HEK293T (cell line): Measurements from ENCODE around the gene CHD5.

ENCODE experiments used
- ARNT ChIP-seq: fragments of 450-650 bp; IDR thresholded peaks from 2 replicates; pipeline ENCODE4 v1.6.1; 2017; ENCODE audit warnings: mild to moderate bottlenecking
- FOXM1 ChIP-seq: fragments of 450-650 bp; IDR thresholded peaks from 2 replicates; pipeline ENCODE4 v1.6.1; 2017; ENCODE audit warnings: mild to moderate bottlenecking, borderline replicate concordance
- L3MBTL2 ChIP-seq: fragments of 450-650 bp; conservative IDR thresholded peaks from 2 replicates; pipeline ENCODE4 v1.6.1; 2016; ENCODE audit warnings: mild to moderate bottlenecking
- SP1 ChIP-seq: fragments of 450-650 bp; IDR thresholded peaks from 2 replicates; pipeline ENCODE4 v1.6.1; 2017
- TARDBP ChIP-seq: fragments of 450-650 bp; IDR thresholded peaks from 2 replicates; pipeline ENCODE4 v1.6.1; 2016

DNA sequence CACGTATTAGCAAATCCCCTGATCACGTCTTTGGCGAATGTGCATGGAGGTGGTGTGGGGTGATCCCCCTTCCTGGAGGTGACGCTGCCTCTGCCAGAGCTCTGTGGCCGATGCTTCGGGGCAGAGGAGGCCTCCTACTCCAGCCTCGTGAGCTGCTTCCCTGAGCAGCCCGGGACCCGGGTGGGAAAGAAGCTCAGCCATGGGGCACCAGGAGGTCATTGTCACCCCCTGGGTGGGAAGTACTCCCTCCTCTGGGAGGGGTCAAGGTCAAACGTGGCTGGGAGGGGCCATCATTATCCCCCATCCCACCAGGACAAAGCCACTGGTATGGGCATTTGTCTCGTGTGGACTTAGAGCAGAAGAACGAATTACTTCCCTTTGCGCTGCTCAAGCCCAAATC, 93.8 kb downstream of the CHD5 start:
- TF ChIP-seq ARNT (no peak), L3MBTL2 (no peak), TARDBP (no peak), FOXM1 (no peak), SP1 (no peak)
